ENCODE measurements around the gene UBE4A. TPM values are rescaled to one million over a fixed set of nuclear protein-coding genes. Genes with fewer than 3 reads are reported as not detected.

UBE4A gene
- total and polyA plus RNA-seq, 2 donors (not counting 3 experiments of a cell fraction or from before 2014, with no cell fraction given), result 13.3 to 40.2 TPM

- no peak for FAIRE-seq
- DNase-seq (ENCODE audit: low read depth, low spot score), result no peak
- CTCF ChIA-PET, result interaction anchor here (0.7 to 2.4 kb wide), 4 partner anchors 12 to 141 kb away, joined by 3 to 23 read pairs (median 10); no protein-coding TSS in a partner anchor
- POLR2A ChIA-PET, result no interaction called here
- intact Hi-C loops (cut with micrococcal nuclease), result no loop called here
- Histone ChIP-seq H3K9me1 (replicated peaks; ENCODE audit: control insufficient read depth, extremely low read depth, insufficient read depth, low read length) (no peaks in the 10 kb centered on the region), H3K27me3 (ENCODE audit: control insufficient read depth in 2 of 2, insufficient read depth in 2 of 2, low read length in 2 of 2) (peaks cover 7 to 12% of the 10 kb centered on the region in 2 experiments), H3K27ac (ENCODE audit: insufficient read depth, low read depth, low read length) (no peak overlapping the region), H3K4me3 (replicated peaks in 1 of 3; ENCODE audit: insufficient read depth in 1 of 3, low read depth in 1 of 3, low read length in 3 of 3) (no peak overlapping the region), H3K79me2 (ENCODE audit: control insufficient read depth, insufficient read depth, low read length) (no peaks in the 10 kb centered on the region), H3K36me3 (ENCODE audit: control insufficient read depth in 2 of 2, extremely low read depth in 1 of 2, insufficient read depth in 2 of 2, low read length in 2 of 2) (no peaks in the 10 kb centered on the region), H2AFZ (ENCODE audit: low read depth, low read length) (no peak overlapping the region), H3K4me2 (ENCODE audit: insufficient read depth, low read length) (no peak overlapping the region), H3K9me3 (replicated peaks; ENCODE audit: control insufficient read depth, insufficient read depth, low read length) (no peaks in the 10 kb centered on the region), H4K20me1 (replicated peaks; ENCODE audit: control insufficient read depth, extremely low read depth, insufficient read depth, low read length) (no peaks in the 10 kb centered on the region), H3K9ac (replicated peaks; ENCODE audit: extremely low read depth, insufficient read depth, low read length) (no peak overlapping the region), H3K4me1 (ENCODE audit: control insufficient read depth, extremely low read depth, insufficient read depth, low read length) (no peaks in the 10 kb centered on the region)
- TF ChIP-seq JUN (IDR thresholded peaks at IDR 0.05; ENCODE audit: borderline replicate concordance, insufficient read depth, insufficient read length, low read depth) (no peak), FOS (IDR thresholded peaks at IDR 0.05; ENCODE audit: borderline replicate concordance, insufficient read depth, low read length) (no peak), GATA2 (IDR thresholded peaks at IDR 0.05; ENCODE audit: insufficient read depth, insufficient read length, low read depth, low read length) (no peak), POLR2A (IDR thresholded peaks at IDR 0.05; ENCODE audit: low read depth, low read length) (no peak)
- no TSS peak for BruUV-seq (replicated peaks)
- dilution Hi-C loops (cut with MboI; ENCODE audit: extremely low pct_ligation_motif_present, low sequenced_read_pairs), result no loop called here
Observed at GRCh38 chr11:118312328-118312727, 47.1 kb upstream of the UBE4A start.

GRCh38 chr11:118313242-118313641 lies 46.2 kb upstream of the UBE4A start:
- Histone ChIP-seq H3K9me1 (replicated peaks; ENCODE audit: control insufficient read depth, extremely low read depth, insufficient read depth, low read length) (no peaks in the 10 kb centered on the region), H3K4me1 (ENCODE audit: control insufficient read depth, extremely low read depth, insufficient read depth, low read length) (no peaks in the 10 kb centered on the region), H3K4me2 (ENCODE audit: insufficient read depth, low read length) (no peak overlapping the region), H2AFZ (ENCODE audit: low read depth, low read length) (no peak overlapping the region), H3K4me3 (replicated peaks in 1 of 3; ENCODE audit: insufficient read depth in 1 of 3, low read depth in 1 of 3, low read length in 3 of 3) (no peak overlapping the region), H3K27me3 (ENCODE audit: control insufficient read depth in 2 of 2, insufficient read depth in 2 of 2, low read length in 2 of 2) (peaks cover 7 to 12% of the 10 kb centered on the region in 2 experiments), H3K36me3 (ENCODE audit: control insufficient read depth in 2 of 2, extremely low read depth in 1 of 2, insufficient read depth in 2 of 2, low read length in 2 of 2) (no peaks in the 10 kb centered on the region), H4K20me1 (replicated peaks; ENCODE audit: control insufficient read depth, extremely low read depth, insufficient read depth, low read length) (no peaks in the 10 kb centered on the region), H3K79me2 (ENCODE audit: control insufficient read depth, insufficient read depth, low read length) (no peaks in the 10 kb centered on the region), H3K9ac (replicated peaks; ENCODE audit: extremely low read depth, insufficient read depth, low read length) (no peak overlapping the region), H3K9me3 (replicated peaks; ENCODE audit: control insufficient read depth, insufficient read depth, low read length) (no peaks in the 10 kb centered on the region), H3K27ac (ENCODE audit: insufficient read depth, low read depth, low read length) (no peak overlapping the region)
- dilution Hi-C loops (cut with MboI; ENCODE audit: extremely low pct_ligation_motif_present, low sequenced_read_pairs) (no loop called here), intact Hi-C loops (cut with micrococcal nuclease) (no loop called here)
- TF ChIP-seq MYC (IDR thresholded peaks at IDR 0.05; ENCODE audit: low read depth, low read length) (no peak), FOS (IDR thresholded peaks at IDR 0.05; ENCODE audit: borderline replicate concordance, insufficient read depth, low read length) (no peak), POLR2A (IDR thresholded peaks at IDR 0.05; ENCODE audit: low read depth, low read length) (no peak), JUN (IDR thresholded peaks at IDR 0.05; ENCODE audit: borderline replicate concordance, insufficient read depth, insufficient read length, low read depth) (no peak), CTCF (IDR thresholded peaks at IDR 0.05; ENCODE audit: extremely low read depth in 1 of 2, insufficient read depth in 1 of 2, low read depth in 1 of 2, low read length in 2 of 2) (no peak)
- CTCF ChIA-PET, result interaction anchor here (0.9 kb wide), 1 partner anchor 115 kb away, joined by 3 read pairs; no protein-coding TSS in a partner anchor
- no TSS peak for BruUV-seq (replicated peaks)
- DNase-seq (ENCODE audit: low read depth, low spot score) (no peak), FAIRE-seq (no peak)
- POLR2A ChIA-PET, result no interaction called here

All from endothelial cell of umbilical vein (primary cell).